GM12892 (cell line): ENCODE results near the gene ARMH1.

ENCODE experiments used
- DNase-seq: peaks from one replicate; pipeline ENCODE4 v3.0.0; 2011; ENCODE audit not compliant: insufficient read length
- FAIRE-seq: peaks from 2 replicates; lab custom pipeline; 2011; peaks lifted over from hg19 to GRCh38; lab: Jason Lieb, UNC
- POLR2A ChIP-seq: IDR thresholded peaks from 2 replicates; pipeline ENCODE4 v1.6.1; 2011; ENCODE audit warnings: low read depth, low read length, control low read depth
- POLR2AphosphoS5 ChIP-seq: IDR thresholded peaks from 2 replicates; pipeline ENCODE4 v1.6.1; 2011; ENCODE audit warnings: low read depth, low read length, control low read depth
- TAF1 ChIP-seq: IDR thresholded peaks from 2 replicates; pipeline ENCODE4 v1.6.1; 2011; ENCODE audit warnings: low read depth, mild to moderate bottlenecking, control low read depth, low read length, borderline replicate concordance

Gene ARMH1

GRCh38 chr1:44636688-44637598 is 37.6 kb upstream of the ARMH1 start:
- no peak for FAIRE-seq
- TF ChIP-seq POLR2A (no peak), POLR2AphosphoS5 (no peak), TAF1 (no peak)
- DNase-seq: no peak

- FAIRE-seq: no peak
- TF ChIP-seq TAF1: no peak
- no peak for TF ChIP-seq POLR2AphosphoS5
- TF ChIP-seq POLR2A: no peak
- no peak for DNase-seq
Observed at GRCh38 chr1:44637702-44638411, 36.7 kb upstream of the ARMH1 start.

- no peak for DNase-seq
- FAIRE-seq: no peak
- TF ChIP-seq POLR2A (no peak), TAF1 (no peak), POLR2AphosphoS5 (no peak)
Observed at GRCh38 chr1:44640200-44640853, 34.2 kb upstream of the ARMH1 start.

GRCh38 chr1:44641126-44642102 is 33.1 kb upstream of the ARMH1 start:
- TF ChIP-seq POLR2AphosphoS5 (no peak), TAF1 (no peak), POLR2A (no peak)
- FAIRE-seq (no peak), DNase-seq (no peak)

- no peak for FAIRE-seq
- no peak for DNase-seq
- no peak for TF ChIP-seq TAF1
- no peak for TF ChIP-seq POLR2AphosphoS5
- TF ChIP-seq POLR2A: no peak; the same call in 1 of the 2 replicates
Observed at GRCh38 chr1:44642255-44642654, 32.3 kb upstream of the ARMH1 start.

GRCh38 chr1:44642925-44643324 is 31.6 kb upstream of the ARMH1 start:
- no peak for TF ChIP-seq TAF1
- no peak for DNase-seq
- no peak for FAIRE-seq

- peak; percentile 6; the same call in 1 of the 2 replicates for TF ChIP-seq POLR2A
- no peak for TF ChIP-seq POLR2AphosphoS5
- no peak for TF ChIP-seq TAF1
- FAIRE-seq (no peak), DNase-seq (no peak)
Observed at GRCh38 chr1:44643721-44644334, 30.7 kb upstream of the ARMH1 start.

- TF ChIP-seq TAF1: no peak
- no peak for TF ChIP-seq POLR2A
- no peak; the same call in 1 of the 2 replicates for TF ChIP-seq POLR2AphosphoS5
- DNase-seq (no peak), FAIRE-seq (no peak)
Observed at GRCh38 chr1:44644806-44645205, 29.7 kb upstream of the ARMH1 start.

GRCh38 chr1:44645476-44646244 is 28.9 kb upstream of the ARMH1 start:
- FAIRE-seq: no peak
- TF ChIP-seq POLR2AphosphoS5 (no peak), POLR2A (no peak), TAF1 (no peak)

More at GRCh38 chr1:44645476-44646244, 28.9 kb upstream of the ARMH1 start:
- DNase-seq: no peak
